Loucy (cell line): ENCODE results near the gene IL1A.

ENCODE experiments used
- H2AFZ ChIP-seq: fragments of 200-600 bp; sonication (generic); 2 replicates; pipeline ENCODE4 v1.6.0; 2016; ENCODE audit warnings: antibody characterized with exemption, mild to moderate bottlenecking, low read length, moderate library complexity
- H3F3A ChIP-seq: fragments of 200-600 bp; 2 replicates; pipeline ENCODE4 v1.6.0; 2016; ENCODE audit warnings: antibody characterized with exemption, low read depth, mild to moderate bottlenecking
- H3K27me3 ChIP-seq: fragments of 200-600 bp; sonication (generic); 2 replicates; pipeline ENCODE4 v1.6.1; 2014; ENCODE audit warnings: low read length, mild to moderate bottlenecking; ENCODE audit not compliant: insufficient read depth, poor library complexity, severe bottlenecking
- H3K36me3 ChIP-seq: fragments of 200-600 bp; sonication (generic); 2 replicates; pipeline ENCODE4 v1.6.1; 2016; ENCODE audit warnings: low read length; ENCODE audit not compliant: insufficient read depth
- H3K4me1 ChIP-seq: fragments of 200-600 bp; sonication (generic); 2 replicates; pipeline ENCODE4 v1.5.1; 2014; ENCODE audit warnings: low read length, mild to moderate bottlenecking; ENCODE audit not compliant: insufficient read depth, poor library complexity, severe bottlenecking
- H3K4me2 ChIP-seq: fragments of 200-600 bp; sonication (generic); 2 replicates; pipeline ENCODE4 v1.6.0; 2014; ENCODE audit warnings: antibody characterized with exemption, low read length, low read depth, mild to moderate bottlenecking; ENCODE audit not compliant: poor library complexity, severe bottlenecking
- H3K4me3 ChIP-seq: fragments of 200-600 bp; sonication (generic); 2 replicates; pipeline ENCODE4 v1.5.1; 2014; ENCODE audit warnings: low read length, mild to moderate bottlenecking, mixed read lengths; ENCODE audit not compliant: poor library complexity, severe bottlenecking
- H3K79me2 ChIP-seq: fragments of 200-600 bp; sonication (generic); 2 replicates; pipeline ENCODE4 v1.6.1; 2014; ENCODE audit warnings: low read length; ENCODE audit not compliant: insufficient read depth
- H3K9ac ChIP-seq: fragments of 200-600 bp; sonication (generic); 2 replicates; pipeline ENCODE4 v1.6.0; 2014; ENCODE audit warnings: mild to moderate bottlenecking, low read depth, low read length, moderate library complexity; ENCODE audit not compliant: poor library complexity, severe bottlenecking
- H3K9me2 ChIP-seq: fragments of 200-600 bp; sonication (generic); replicated peaks from 2 replicates; pipeline ENCODE4 v1.6.1; 2016; ENCODE audit warnings: low read depth, low read length, mixed read lengths
- H3K9me3 ChIP-seq: fragments of 200-600 bp; sonication (generic); 2 replicates; pipeline ENCODE4 v1.6.1; 2014; ENCODE audit warnings: mild to moderate bottlenecking, antibody characterized with exemption, low read length, low read depth; ENCODE audit not compliant: insufficient read depth
- H4K20me1 ChIP-seq: fragments of 200-600 bp; sonication (generic); 2 replicates; pipeline ENCODE4 v1.6.0; 2014; ENCODE audit warnings: antibody characterized with exemption, low read length, mild to moderate bottlenecking; ENCODE audit not compliant: insufficient read depth, poor library complexity, severe bottlenecking
- CTCF ChIP-seq: fragments of 200-600 bp; sonication (generic); conservative IDR thresholded peaks from 2 replicates; pipeline ENCODE4 v1.5.1; 2014; ENCODE audit warnings: mild to moderate bottlenecking, antibody characterized with exemption, low read length
- EZH2phosphoT487 ChIP-seq: fragments of 200-600 bp; IDR thresholded peaks from 2 replicates; pipeline ENCODE4 v1.6.1; 2018; ENCODE audit warnings: antibody characterized with exemption, mild to moderate bottlenecking, moderate library complexity, borderline replicate concordance

Gene IL1A

GRCh38 chr2:112832841-112833638 lies 48.7 kb upstream of the IL1A start:
- TF ChIP-seq EZH2phosphoT487 (no peak), CTCF (no peak)
- H3K4me2 ChIP-seq: no peak overlapping the region
- no peaks in the 10 kb centered on the region for H3K27me3 ChIP-seq
- H3F3A ChIP-seq: no peaks in the 10 kb centered on the region
- H2AFZ ChIP-seq: no peak overlapping the region
- H3K9ac ChIP-seq: no peak overlapping the region
- no peak overlapping the region for H3K4me3 ChIP-seq
- H3K4me1 ChIP-seq: peaks cover 15% of the 10 kb centered on the region
- no peaks in the 10 kb centered on the region for H4K20me1 ChIP-seq
- H3K36me3 ChIP-seq: no peaks in the 10 kb centered on the region
- no peaks in the 10 kb centered on the region for H3K9me2 ChIP-seq
- no peaks in the 10 kb centered on the region for H3K79me2 ChIP-seq
- no peaks in the 10 kb centered on the region for H3K9me3 ChIP-seq

GRCh38 chr2:112831946-112832840 lies 47.9 kb upstream of the IL1A start:
- H2AFZ ChIP-seq: no peak overlapping the region
- no peak overlapping the region for H3K9ac ChIP-seq
- H3K4me1 ChIP-seq: peaks cover 15% of the 10 kb centered on the region
- H3K4me3 ChIP-seq: no peak overlapping the region
- H3K79me2 ChIP-seq: no peaks in the 10 kb centered on the region
- TF ChIP-seq CTCF (no peak), EZH2phosphoT487 (no peak)
- no peaks in the 10 kb centered on the region for H3K9me3 ChIP-seq
- H4K20me1 ChIP-seq: no peaks in the 10 kb centered on the region
- peak overlapping the region; percentile 1 for H3K4me2 ChIP-seq
- H3F3A ChIP-seq: no peaks in the 10 kb centered on the region
- H3K9me2 ChIP-seq: no peaks in the 10 kb centered on the region
- no peaks in the 10 kb centered on the region for H3K36me3 ChIP-seq
- no peaks in the 10 kb centered on the region for H3K27me3 ChIP-seq

GRCh38 chr2:112831513-112831845 lies 47.2 kb upstream of the IL1A start:
- Histone ChIP-seq H3K9ac (no peak overlapping the region), H3K79me2 (no peaks in the 10 kb centered on the region), H3K9me2 (no peaks in the 10 kb centered on the region), H3K4me2 (peak overlapping the region; percentile 1), H4K20me1 (no peaks in the 10 kb centered on the region), H3K27me3 (no peaks in the 10 kb centered on the region), H3K36me3 (no peaks in the 10 kb centered on the region), H3F3A (no peaks in the 10 kb centered on the region), H3K4me1 (peaks cover 15% of the 10 kb centered on the region), H3K9me3 (no peaks in the 10 kb centered on the region), H2AFZ (no peak overlapping the region; the same call in 1 of the 2 replicates), H3K4me3 (no peak overlapping the region)
- TF ChIP-seq CTCF: no peak
- TF ChIP-seq EZH2phosphoT487: no peak
